H9 (cell line): ENCODE data around the gene MAPK8. TPM values are rescaled to one million over a fixed set of nuclear protein-coding genes. Genes with fewer than 3 reads are reported as not detected.

Experiments used
- DNase-seq: peaks from one replicate; pipeline ENCODE4 v3.0.0-alpha.2; 2017
- H2AFZ ChIP-seq: one replicate; pipeline ENCODE4 v1.6.1; 2013; ENCODE audit warnings: mild to moderate bottlenecking, low read length, control low read depth, moderate library complexity
- H2AK5ac ChIP-seq: 2 replicates; pipeline ENCODE4 v1.6.1; 2013; ENCODE audit warnings: low read length, control low read depth, mixed read lengths; ENCODE audit not compliant: insufficient read length
- H2BK120ac ChIP-seq: one replicate; pipeline ENCODE4 v1.6.1; 2013; ENCODE audit warnings: low read depth, mild to moderate bottlenecking, low read length, control low read depth, inconsistent platforms; ENCODE audit not compliant: poor library complexity, severe bottlenecking
- H2BK12ac ChIP-seq: 2 replicates; pipeline ENCODE4 v1.6.1; 2013; ENCODE audit warnings: low read length, control low read depth, mixed read lengths, low read depth; ENCODE audit not compliant: insufficient read length
- H2BK15ac ChIP-seq: 2 replicates; pipeline ENCODE4 v1.6.1; 2013; ENCODE audit warnings: low read depth, low read length, control low read depth
- H2BK20ac ChIP-seq: one replicate; pipeline ENCODE4 v1.6.1; 2013; ENCODE audit warnings: low read depth, mild to moderate bottlenecking, low read length, control low read depth, inconsistent platforms; ENCODE audit not compliant: poor library complexity, severe bottlenecking
- H2BK5ac ChIP-seq: 2 replicates; pipeline ENCODE4 v1.6.1; 2013; ENCODE audit warnings: low read length, control low read depth, mixed read lengths; ENCODE audit not compliant: insufficient read length
- H3K14ac ChIP-seq: 2 replicates; pipeline ENCODE4 v1.6.1; 2013; ENCODE audit warnings: low read length, control low read depth; ENCODE audit not compliant: insufficient read depth
- H3K18ac ChIP-seq: 2 replicates; pipeline ENCODE4 v1.6.1; 2013; ENCODE audit warnings: low read depth, mild to moderate bottlenecking, mixed read lengths, low read length, control low read depth; ENCODE audit not compliant: insufficient read length
- H3K23ac ChIP-seq: 2 replicates; pipeline ENCODE4 v1.6.1; 2013; ENCODE audit warnings: low read length, control low read depth, mixed read lengths, low read depth; ENCODE audit not compliant: insufficient read length
- H3K23me2 ChIP-seq: 2 replicates; pipeline ENCODE4 v1.6.1; 2013; ENCODE audit warnings: low read depth, mild to moderate bottlenecking, mixed read lengths, low read length, control low read depth; ENCODE audit not compliant: insufficient read length, poor library complexity, severe bottlenecking
- H3K27ac ChIP-seq: 2 replicates; pipeline ENCODE4 v1.5.1; 2013; ENCODE audit warnings: low read length, control low read depth, mixed read lengths, low read depth; ENCODE audit not compliant: insufficient read length
- H3K27me3 ChIP-seq: 2 replicates; pipeline ENCODE4 v1.6.1; 2013; ENCODE audit warnings: low read length, control low read depth, inconsistent platforms; ENCODE audit not compliant: insufficient read depth
- H3K4ac ChIP-seq: 2 replicates; pipeline ENCODE4 v1.6.1; 2013; ENCODE audit warnings: low read depth, mild to moderate bottlenecking, control low read depth, inconsistent platforms, low read length, moderate library complexity
- H3K4me1 ChIP-seq: 2 replicates; pipeline ENCODE4 v1.6.1; 2013; ENCODE audit warnings: low read length, control low read depth, inconsistent platforms; ENCODE audit not compliant: insufficient read depth
- H3K4me2 ChIP-seq: 2 replicates; pipeline ENCODE4 v1.6.1; 2013; ENCODE audit warnings: low read length, control low read depth, mixed read lengths; ENCODE audit not compliant: insufficient read length, insufficient read depth
- H3K56ac ChIP-seq: 2 replicates; pipeline ENCODE4 v1.6.1; 2013; ENCODE audit warnings: low read depth, mild to moderate bottlenecking, mixed read lengths, low read length, control low read depth; ENCODE audit not compliant: insufficient read length
- H3K79me1 ChIP-seq: 2 replicates; pipeline ENCODE4 v1.6.1; 2013; ENCODE audit warnings: low read depth, mild to moderate bottlenecking, moderate library complexity, low read length, control low read depth, inconsistent platforms; ENCODE audit not compliant: insufficient read depth, poor library complexity, severe bottlenecking
- H3K79me2 ChIP-seq: 2 replicates; pipeline ENCODE4 v1.6.1; 2013; ENCODE audit warnings: low read length, control low read depth, inconsistent platforms; ENCODE audit not compliant: insufficient read depth
- H3K9ac ChIP-seq: 2 replicates; pipeline ENCODE4 v1.6.1; 2013; ENCODE audit warnings: low read length, control low read depth, mixed read lengths; ENCODE audit not compliant: insufficient read length; ENCODE audit errors: extremely low read depth
- H3K9me3 ChIP-seq: one replicate; pipeline ENCODE4 v1.6.1; 2013; ENCODE audit warnings: low read depth, low read length, inconsistent platforms; ENCODE audit not compliant: control insufficient read depth
- H3T11ph ChIP-seq: one replicate; pipeline ENCODE4 v1.6.1; 2013; ENCODE audit warnings: mild to moderate bottlenecking, low read length, control low read depth, inconsistent platforms
- H4K20me1 ChIP-seq: one replicate; pipeline ENCODE4 v1.6.1; 2013; ENCODE audit not compliant: control insufficient read depth, insufficient read length, insufficient read depth
- H4K5ac ChIP-seq: 2 replicates; pipeline ENCODE4 v1.6.1; 2013; ENCODE audit warnings: low read depth, mild to moderate bottlenecking, mixed read lengths, low read length, control low read depth; ENCODE audit not compliant: insufficient read length
- H4K8ac ChIP-seq: replicated peaks from 2 replicates; pipeline ENCODE4 v1.6.1; 2013; ENCODE audit warnings: low read length, control low read depth, mixed read lengths, low read depth; ENCODE audit not compliant: insufficient read length
- H4K91ac ChIP-seq: 2 replicates; pipeline ENCODE4 v1.6.1; 2013; ENCODE audit warnings: low read depth, mild to moderate bottlenecking, moderate library complexity, mixed read lengths, low read length, control low read depth; ENCODE audit not compliant: insufficient read length
- H3K27ac Mint-ChIP-seq, 3 experiments: 2 replicates in 2 of 3; 3 replicates in 1 of 3; pipeline ENCODE4 v1.8.0; 2020 to 2021; ENCODE audit warnings: mixed read lengths in 3 of 3, mild to moderate bottlenecking in 1 of 3, moderate library complexity in 1 of 3
- H3K27me3 Mint-ChIP-seq: 2 replicates; pipeline ENCODE4 v1.8.0; 2021; ENCODE audit warnings: low read depth, mild to moderate bottlenecking, moderate library complexity, mixed read lengths
- H3K36me3 Mint-ChIP-seq, 3 experiments: 2 replicates in 2 of 3; 3 replicates in 1 of 3; pipeline ENCODE4 v1.8.0; 2020 to 2021; ENCODE audit warnings: low read depth in 3 of 3, mixed read lengths in 3 of 3; ENCODE audit not compliant: insufficient read depth in 1 of 3
- H3K4me1 Mint-ChIP-seq, 2 experiments: 2 replicates each; pipeline ENCODE4 v1.8.0; 2020; ENCODE audit warnings: mixed read lengths in 2 of 2
- H3K4me3 Mint-ChIP-seq, 2 experiments: 2 replicates in 1 of 2; 3 replicates in 1 of 2; pipeline ENCODE4 v1.8.0; 2020 to 2021; ENCODE audit warnings: mild to moderate bottlenecking in 2 of 2, mixed read lengths in 2 of 2, moderate library complexity in 1 of 2
- H3K9me3 Mint-ChIP-seq, 2 experiments: 2 replicates in 1 of 2; 3 replicates in 1 of 2; pipeline ENCODE4 v1.8.0; 2020; ENCODE audit warnings: mild to moderate bottlenecking in 2 of 2, mixed read lengths in 2 of 2, moderate library complexity in 1 of 2
- WGBS: extraction: QIAGEN DNeasy Blood & Tissue Kit; methylation state at CpG from one replicate; pipeline ENCODE4 v1.1.7; 2013; ENCODE audit warnings: missing lambda C conversion rate, low lambda C conversion rate, mixed read lengths; ENCODE audit not compliant: insufficient read length; ENCODE audit errors: extremely low coverage; 5-methylcytosine and 5-hydroxymethylcytosine counted together
- total RNA-seq: library from RNA; stranded (reverse); gene quantifications from 2 replicates; pipeline ENCODE4 v1.2.1, GENCODE V29; 2021
- TF ChIP-seq, protein P1 (sequence below): fragments of 200-600 bp; sonication (generic); conservative IDR thresholded peaks from 3 replicates; pipeline ENCODE4 v1.8.0; 2021; ENCODE audit warnings: antibody characterized with exemption, mild to moderate bottlenecking

Gene MAPK8
- total RNA-seq, 1 experiment from 2014 or later: 52.0 TPM

GRCh38 chr10:48358162-48358561 is 51.7 kb downstream of the MAPK8 start:
- no peaks in the 10 kb centered on the region for H3K36me3 Mint-ChIP-seq
- Histone ChIP-seq H3K27me3 (no peaks in the 10 kb centered on the region), H3K79me2 (no peaks in the 10 kb centered on the region; the same call in 1 of the 2 replicates)

More at GRCh38 chr10:48358162-48358561, 51.7 kb downstream of the MAPK8 start:
- Mint-ChIP-seq H3K4me1 (no peaks in the 10 kb centered on the region), H3K9me3 (no peaks in the 10 kb centered on the region), H3K4me3 (no peak overlapping the region), H3K27ac (no peak overlapping the region), H3K27me3 (no peaks in the 10 kb centered on the region)
- no peak overlapping the region for H3K9ac ChIP-seq
- no CpG with 5 or more reads among the region's 1 CpG for WGBS
- H3K27ac ChIP-seq: no peak overlapping the region
- H3K18ac ChIP-seq: no peak overlapping the region
- no peak overlapping the region for H4K5ac ChIP-seq
- H2BK15ac ChIP-seq: no peak overlapping the region
- H2BK120ac ChIP-seq: no peak overlapping the region
- no peak overlapping the region for H3T11ph ChIP-seq
- no peak overlapping the region for H3K56ac ChIP-seq
- H3K4me1 ChIP-seq: no peaks in the 10 kb centered on the region
- no peak overlapping the region for H2BK12ac ChIP-seq
- no peak for DNase-seq
- no peak overlapping the region for H3K4ac ChIP-seq
- TF ChIP-seq, protein P1, sequence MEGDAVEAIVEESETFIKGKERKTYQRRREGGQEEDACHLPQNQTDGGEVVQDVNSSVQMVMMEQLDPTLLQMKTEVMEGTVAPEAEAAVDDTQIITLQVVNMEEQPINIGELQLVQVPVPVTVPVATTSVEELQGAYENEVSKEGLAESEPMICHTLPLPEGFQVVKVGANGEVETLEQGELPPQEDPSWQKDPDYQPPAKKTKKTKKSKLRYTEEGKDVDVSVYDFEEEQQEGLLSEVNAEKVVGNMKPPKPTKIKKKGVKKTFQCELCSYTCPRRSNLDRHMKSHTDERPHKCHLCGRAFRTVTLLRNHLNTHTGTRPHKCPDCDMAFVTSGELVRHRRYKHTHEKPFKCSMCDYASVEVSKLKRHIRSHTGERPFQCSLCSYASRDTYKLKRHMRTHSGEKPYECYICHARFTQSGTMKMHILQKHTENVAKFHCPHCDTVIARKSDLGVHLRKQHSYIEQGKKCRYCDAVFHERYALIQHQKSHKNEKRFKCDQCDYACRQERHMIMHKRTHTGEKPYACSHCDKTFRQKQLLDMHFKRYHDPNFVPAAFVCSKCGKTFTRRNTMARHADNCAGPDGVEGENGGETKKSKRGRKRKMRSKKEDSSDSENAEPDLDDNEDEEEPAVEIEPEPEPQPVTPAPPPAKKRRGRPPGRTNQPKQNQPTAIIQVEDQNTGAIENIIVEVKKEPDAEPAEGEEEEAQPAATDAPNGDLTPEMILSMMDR: no peak
- no peak overlapping the region for H3K14ac ChIP-seq
- H2BK5ac ChIP-seq: no peak overlapping the region
- H2AFZ ChIP-seq: no peak overlapping the region
- H2BK20ac ChIP-seq: no peak overlapping the region
- no peak overlapping the region for H3K4me2 ChIP-seq
- no peak overlapping the region for H4K8ac ChIP-seq
- no peak overlapping the region for H2AK5ac ChIP-seq
- H3K9me3 ChIP-seq: no peaks in the 10 kb centered on the region
- H3K79me1 ChIP-seq: no peaks in the 10 kb centered on the region
- H3K23me2 ChIP-seq: no peaks in the 10 kb centered on the region
- H3K23ac ChIP-seq: no peak overlapping the region
- no peak overlapping the region for H4K91ac ChIP-seq
- no peaks in the 10 kb centered on the region for H4K20me1 ChIP-seq
